Lower leg skin (tissue), 3 donors: Measurements from ENCODE around the gene TBP.

Experiments used
- CTCF ChIP-seq, 3 donors: fragments of 450-650 bp; IDR thresholded peaks; one replicate each; pipeline ENCODE4 v1.5.1; 2016; ENCODE audit warnings: antibody characterized with exemption in 3 of 3, mild to moderate bottlenecking in 3 of 3, moderate library complexity in 2 of 3
- POLR2A ChIP-seq, 2 donors: fragments of 450-650 bp; IDR thresholded peaks; one replicate each; pipeline ENCODE4 v1.6.1; 2016 to 2017; ENCODE audit warnings: antibody characterized with exemption in 2 of 2, mild to moderate bottlenecking in 1 of 2, moderate library complexity in 1 of 2

GRCh38 chr6:170506446-170506845, 47.7 kb upstream of the TBP start:
- TF ChIP-seq CTCF (IDR thresholded peaks at IDR 0.05) (no peak), POLR2A (IDR thresholded peaks at IDR 0.05) (no peak)
